GM12878 (cell line): ENCODE measurements around the gene MTMR1. TPM values are rescaled to one million over a fixed set of nuclear protein-coding genes. Genes with fewer than 3 reads are reported as not detected.

Experiments used
- ATAC-seq: fragments of 200-7000 bp; cut with Tn5 transposase; 3 replicates; pipeline ENCODE4 v1.9.1; 2020; ENCODE audit warnings: mild to moderate bottlenecking, moderate library complexity
- BruUV-seq: library from RNA; stranded (reverse); fragments of 400-500 nt; replicated peaks from 2 replicates; lab custom pipeline; 2021; lab: Mats Ljungman, UMichigan
- CTCF ChIA-PET: fragments of 300-600 bp; sonication (Branson Sonifier 250); formaldehyde crosslinking; extraction: SDS; loops from one replicate; lab custom pipeline; 2021; ENCODE audit warnings: inconsistent platforms; lab: Yijun Ruan, JAX
- POLR2A ChIA-PET: fragments of 350-600 bp; formaldehyde crosslinking; extraction: SDS; loops from one replicate; lab custom pipeline; 2021; ENCODE audit warnings: inconsistent platforms; lab: Charles Lee
- RAD21 ChIA-PET: fragments of 300-600 bp; sonication (Branson Sonifier 250); formaldehyde crosslinking; loops from one replicate; lab custom pipeline; 2023; ENCODE audit warnings: antibody characterized with exemption; ENCODE audit not compliant: unreplicated experiment; lab: Charles Lee
- SMC1A ChIA-PET: fragments of 300-600 bp; sonication (Branson Sonifier 250); formaldehyde crosslinking; loops from one replicate; lab custom pipeline; 2023; ENCODE audit not compliant: unreplicated experiment, uncharacterized antibody; lab: Charles Lee
- DNase-seq: peaks from one replicate; pipeline ENCODE4 v3.0.0-alpha.2; 2011; ENCODE audit warnings: low read depth, low spot score
- FAIRE-seq: peaks from 3 replicates; lab custom pipeline; 2011; peaks lifted over from hg19 to GRCh38; lab: Jason Lieb, UNC
- H2AFZ ChIP-seq: 2 replicates; pipeline ENCODE4 v1.6.0; 2011; ENCODE audit warnings: low read depth, low read length, control low read depth; ENCODE audit not compliant: control insufficient read depth
- H3K27ac ChIP-seq: 2 replicates; pipeline ENCODE4 v1.5.1; 2011; ENCODE audit warnings: control low read depth; ENCODE audit not compliant: control insufficient read depth, insufficient read depth
- H3K27me3 ChIP-seq, 2 experiments: replicated peaks in 1 of 2; 2 replicates each; pipeline versions ENCODE4 v1.6.0 to v1.6.1; 2011; ENCODE audit warnings: low read length in 1 of 2; ENCODE audit not compliant: control insufficient read depth in 2 of 2, insufficient read depth in 2 of 2
- H3K36me3 ChIP-seq, 2 experiments: 2 replicates each; pipeline ENCODE4 v1.5.1; 2011; ENCODE audit warnings: low read length in 1 of 2; ENCODE audit not compliant: control insufficient read depth in 2 of 2, insufficient read depth in 2 of 2
- H3K4me1 ChIP-seq: 2 replicates; pipeline ENCODE4 v1.6.1; 2011; ENCODE audit warnings: mild to moderate bottlenecking, low read length, moderate library complexity, mixed read lengths; ENCODE audit not compliant: control insufficient read depth, insufficient read depth
- H3K4me2 ChIP-seq: 2 replicates; pipeline ENCODE4 v1.6.0; 2011; ENCODE audit warnings: control low read depth; ENCODE audit not compliant: control insufficient read depth, insufficient read depth
- H3K4me3 ChIP-seq: fragments of 200-600 bp; sonication (generic); 2 replicates; pipeline ENCODE4 v1.5.1; 2016
- H3K79me2 ChIP-seq: 2 replicates; pipeline ENCODE4 v1.6.0; 2011; ENCODE audit warnings: low read length; ENCODE audit not compliant: control insufficient read depth, insufficient read depth
- H3K9ac ChIP-seq: 2 replicates; pipeline ENCODE4 v1.8.0; 2011; ENCODE audit warnings: low read length, control low read depth, mixed read lengths; ENCODE audit not compliant: control insufficient read depth, insufficient read depth
- H3K9me3 ChIP-seq: replicated peaks from 3 replicates; pipeline ENCODE4 v1.5.1; 2011; ENCODE audit warnings: mild to moderate bottlenecking, low read length; ENCODE audit not compliant: control insufficient read depth, insufficient read depth
- H4K20me1 ChIP-seq: 2 replicates; pipeline ENCODE4 v1.6.0; 2011; ENCODE audit not compliant: control insufficient read depth, insufficient read depth
- EGR1 ChIP-seq, 2 experiments: IDR thresholded peaks; 1 replicate in 1 of 2; 2 replicates in 1 of 2; pipeline ENCODE4 v1.6.1; 2011 to 2012; ENCODE audit warnings: low read depth in 2 of 2, low read length in 2 of 2, borderline replicate concordance in 1 of 2, mild to moderate bottlenecking in 1 of 2, moderate library complexity in 1 of 2
- KAT2A ChIP-seq: conservative IDR thresholded peaks from 2 replicates; pipeline ENCODE4 v1.6.1; 2011; ENCODE audit warnings: low read depth, low read length; ENCODE audit not compliant: control insufficient read depth
- PAX8 ChIP-seq: fragments of 450-650 bp; IDR thresholded peaks from 2 replicates; pipeline ENCODE4 v1.6.1; 2017; ENCODE audit warnings: mild to moderate bottlenecking, moderate library complexity
- POLR2AphosphoS2 ChIP-seq: IDR thresholded peaks from 2 replicates; pipeline ENCODE4 v1.6.1; 2011; ENCODE audit warnings: low read depth, mild to moderate bottlenecking, low read length, improper control_type of control experiment, moderate library complexity
- RAD21 ChIP-seq: IDR thresholded peaks from 2 replicates; pipeline ENCODE4 v1.6.1; 2011; ENCODE audit warnings: mild to moderate bottlenecking, low read depth, low read length, moderate library complexity; ENCODE audit not compliant: insufficient read depth
- SMC3 ChIP-seq: IDR thresholded peaks from 2 replicates; pipeline ENCODE4 v1.6.1; 2011; ENCODE audit warnings: low read length, improper control_type of control experiment, borderline replicate concordance
- TBL1XR1 ChIP-seq: IDR thresholded peaks from 2 replicates; pipeline ENCODE4 v1.6.1; 2012; ENCODE audit warnings: low read depth, low read length, improper control_type of control experiment
- ZNF384 ChIP-seq: IDR thresholded peaks from 2 replicates; pipeline ENCODE4 v1.6.1; 2012; ENCODE audit warnings: low read depth, mild to moderate bottlenecking, low read length, improper control_type of control experiment, borderline replicate concordance
- WGBS: methylation state at CpG from one replicate; pipeline ENCODE4 v1.1.6; 2016; ENCODE audit warnings: low lambda C conversion rate; ENCODE audit not compliant: insufficient replicate concordance, insufficient coverage; ENCODE audit errors: missing lambda C conversion rate; 5-methylcytosine and 5-hydroxymethylcytosine counted together
- in situ Hi-C: fragments of 300-500 bp; cut with MboI; formaldehyde crosslinking; loops from 9 replicates; pipeline ENCODE4 v1.14.3; 2018; ENCODE audit warnings: mixed read lengths
- intact Hi-C: fragments of 100-400 bp; cut with micrococcal nuclease; formaldehyde crosslinking; loops from one replicate; pipeline ENCODE4 v1.14.2; 2022; ENCODE audit not compliant: unreplicated experiment
- polyA plus RNA-seq, 11 experiments: library from polyadenylated mRNA; depleted of rRNA in 4 of 11; unstranded in 6 of 11; stranded (reverse) in 5 of 11; fragments of >200 nt; fragmentation: Nextera tagmentation in 4 of 11; fragmentation: Illumina TruSeq in 1 of 11; extraction: Ambion mirVana in 4 of 11; extraction: Trizol in 1 of 11; gene quantifications; 1 replicate in 1 of 11; 2 replicates in 10 of 11; pipeline versions ENCODE4 v1.2.1 to v1.2.3, GENCODE V29; 2011 to 2016; ENCODE audit warnings: inconsistent platforms in 2 of 11, missing spikeins in 2 of 11, low read depth in 1 of 11
- total RNA-seq, 4 experiments: library from RNA; depleted of rRNA in 3 of 4; stranded (reverse); fragments of >200 nt in 3 of 4; fragmentation: Illumina TruSeq in 1 of 4; extraction: Trizol in 1 of 4; gene quantifications; 2 replicates each; pipeline versions ENCODE4 v1.2.1 to v1.2.3, GENCODE V29; 2013 to 2021
- TF ChIP-seq, protein P1 (sequence below): fragments of 450-650 bp; IDR thresholded peaks from 2 replicates; pipeline ENCODE4 v1.6.1; 2014; ENCODE audit warnings: mild to moderate bottlenecking
- TF ChIP-seq, protein P2 (sequence below), 3 experiments: IDR thresholded peaks in 2 of 3; conservative IDR thresholded peaks in 1 of 3; 2 replicates each; pipeline ENCODE4 v1.5.1; 2011; ENCODE audit warnings: low read depth in 3 of 3, low read length in 3 of 3, mild to moderate bottlenecking in 3 of 3, control low read depth in 2 of 3, moderate library complexity in 2 of 3, inconsistent platforms in 1 of 3, mixed read lengths in 1 of 3; ENCODE audit not compliant: control insufficient read depth in 2 of 3, insufficient read depth in 1 of 3; ENCODE audit errors: extremely low read depth in 1 of 3
- TF ChIP-seq, protein P3 (sequence below): IDR thresholded peaks from 2 replicates; pipeline ENCODE4 v1.6.1; 2012; ENCODE audit warnings: low read depth, low read length, improper control_type of control experiment
- TF ChIP-seq, protein P4 (sequence below): IDR thresholded peaks from 2 replicates; pipeline ENCODE4 v1.6.1; 2012; ENCODE audit warnings: low read length, inconsistent platforms
- TF ChIP-seq, protein P5 (sequence below): fragments of 450-650 bp; IDR thresholded peaks from 2 replicates; pipeline ENCODE4 v1.6.1; 2017; ENCODE audit warnings: antibody characterized with exemption, mild to moderate bottlenecking, moderate library complexity

Gene MTMR1
- total and polyA plus RNA-seq, 10 of the 15 experiments (the other 5 are each of a cell fraction or from before 2014, with no cell fraction given), result 1.2 to 32.2 (median 22.9) TPM

DNA sequence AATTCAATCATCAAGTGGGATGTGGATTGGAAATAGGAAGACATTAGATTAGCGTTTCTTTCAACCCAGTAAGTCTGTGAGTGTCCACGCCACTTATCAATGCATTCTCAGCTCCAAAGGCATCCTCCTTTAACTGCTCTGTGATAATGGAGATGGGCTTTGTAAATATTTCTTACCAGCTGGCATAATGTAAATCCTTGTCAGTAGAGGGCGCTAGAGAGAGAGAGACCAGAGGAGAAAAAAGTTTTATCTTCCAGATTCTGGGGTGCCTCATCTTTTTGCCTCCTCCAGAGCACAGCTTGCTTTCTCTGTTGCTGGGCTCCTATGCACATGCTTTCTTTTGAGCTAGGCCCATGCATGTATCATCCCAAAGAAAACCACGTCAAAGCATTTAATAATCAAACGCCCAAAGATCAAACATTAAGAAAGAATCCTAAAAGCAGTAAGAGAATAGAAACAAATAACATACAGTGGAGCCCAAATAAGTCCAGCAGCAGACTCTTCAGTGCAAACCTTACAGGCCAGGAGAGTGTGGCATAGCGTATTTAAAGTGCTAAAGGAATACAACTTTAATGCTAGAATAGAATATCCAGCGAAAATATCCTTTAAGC is 9.6 kb upstream of the MTMR1 start:
- FAIRE-seq, result peak; percentile 81
- in situ Hi-C loops, result loop anchor here (25.0 kb wide), 1 partner anchor 1171 kb away; the partner anchor contains the start of gene IDS
- no TSS peak for BruUV-seq
- no peak for TF ChIP-seq PAX8
- peak; percentile 69; the same call in 1 of the 2 replicates for TF ChIP-seq SMC3
- no peak for TF ChIP-seq POLR2AphosphoS2
- TF ChIP-seq, protein P1, sequence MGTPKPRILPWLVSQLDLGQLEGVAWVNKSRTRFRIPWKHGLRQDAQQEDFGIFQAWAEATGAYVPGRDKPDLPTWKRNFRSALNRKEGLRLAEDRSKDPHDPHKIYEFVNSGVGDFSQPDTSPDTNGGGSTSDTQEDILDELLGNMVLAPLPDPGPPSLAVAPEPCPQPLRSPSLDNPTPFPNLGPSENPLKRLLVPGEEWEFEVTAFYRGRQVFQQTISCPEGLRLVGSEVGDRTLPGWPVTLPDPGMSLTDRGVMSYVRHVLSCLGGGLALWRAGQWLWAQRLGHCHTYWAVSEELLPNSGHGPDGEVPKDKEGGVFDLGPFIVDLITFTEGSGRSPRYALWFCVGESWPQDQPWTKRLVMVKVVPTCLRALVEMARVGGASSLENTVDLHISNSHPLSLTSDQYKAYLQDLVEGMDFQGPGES, result no peak
- TF ChIP-seq, protein P2, sequence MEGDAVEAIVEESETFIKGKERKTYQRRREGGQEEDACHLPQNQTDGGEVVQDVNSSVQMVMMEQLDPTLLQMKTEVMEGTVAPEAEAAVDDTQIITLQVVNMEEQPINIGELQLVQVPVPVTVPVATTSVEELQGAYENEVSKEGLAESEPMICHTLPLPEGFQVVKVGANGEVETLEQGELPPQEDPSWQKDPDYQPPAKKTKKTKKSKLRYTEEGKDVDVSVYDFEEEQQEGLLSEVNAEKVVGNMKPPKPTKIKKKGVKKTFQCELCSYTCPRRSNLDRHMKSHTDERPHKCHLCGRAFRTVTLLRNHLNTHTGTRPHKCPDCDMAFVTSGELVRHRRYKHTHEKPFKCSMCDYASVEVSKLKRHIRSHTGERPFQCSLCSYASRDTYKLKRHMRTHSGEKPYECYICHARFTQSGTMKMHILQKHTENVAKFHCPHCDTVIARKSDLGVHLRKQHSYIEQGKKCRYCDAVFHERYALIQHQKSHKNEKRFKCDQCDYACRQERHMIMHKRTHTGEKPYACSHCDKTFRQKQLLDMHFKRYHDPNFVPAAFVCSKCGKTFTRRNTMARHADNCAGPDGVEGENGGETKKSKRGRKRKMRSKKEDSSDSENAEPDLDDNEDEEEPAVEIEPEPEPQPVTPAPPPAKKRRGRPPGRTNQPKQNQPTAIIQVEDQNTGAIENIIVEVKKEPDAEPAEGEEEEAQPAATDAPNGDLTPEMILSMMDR (IDR thresholded peaks at IDR 0.05 in 2 of 3, conservative IDR thresholded peaks at IDR 0.05 in 1 of 3; ENCODE audit: control insufficient read depth in 2 of 3, extremely low read depth in 1 of 3, insufficient read depth in 1 of 3, low read depth in 3 of 3, low read length in 3 of 3), result peak; percentile 54 to 64 (median 55); a peak in 5 of 6 replicates
- TF ChIP-seq EGR1 (IDR thresholded peaks at IDR 0.05; ENCODE audit: borderline replicate concordance in 1 of 2, low read depth in 2 of 2, low read length in 2 of 2), result no peak
- TF ChIP-seq, protein P3, sequence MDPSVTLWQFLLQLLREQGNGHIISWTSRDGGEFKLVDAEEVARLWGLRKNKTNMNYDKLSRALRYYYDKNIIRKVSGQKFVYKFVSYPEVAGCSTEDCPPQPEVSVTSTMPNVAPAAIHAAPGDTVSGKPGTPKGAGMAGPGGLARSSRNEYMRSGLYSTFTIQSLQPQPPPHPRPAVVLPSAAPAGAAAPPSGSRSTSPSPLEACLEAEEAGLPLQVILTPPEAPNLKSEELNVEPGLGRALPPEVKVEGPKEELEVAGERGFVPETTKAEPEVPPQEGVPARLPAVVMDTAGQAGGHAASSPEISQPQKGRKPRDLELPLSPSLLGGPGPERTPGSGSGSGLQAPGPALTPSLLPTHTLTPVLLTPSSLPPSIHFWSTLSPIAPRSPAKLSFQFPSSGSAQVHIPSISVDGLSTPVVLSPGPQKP, result no peak
- peak; percentile 60 for TF ChIP-seq RAD21
- no peak for TF ChIP-seq ZNF384
- TF ChIP-seq TBL1XR1, result no peak
- TF ChIP-seq KAT2A, result no peak
- TF ChIP-seq, protein P4, sequence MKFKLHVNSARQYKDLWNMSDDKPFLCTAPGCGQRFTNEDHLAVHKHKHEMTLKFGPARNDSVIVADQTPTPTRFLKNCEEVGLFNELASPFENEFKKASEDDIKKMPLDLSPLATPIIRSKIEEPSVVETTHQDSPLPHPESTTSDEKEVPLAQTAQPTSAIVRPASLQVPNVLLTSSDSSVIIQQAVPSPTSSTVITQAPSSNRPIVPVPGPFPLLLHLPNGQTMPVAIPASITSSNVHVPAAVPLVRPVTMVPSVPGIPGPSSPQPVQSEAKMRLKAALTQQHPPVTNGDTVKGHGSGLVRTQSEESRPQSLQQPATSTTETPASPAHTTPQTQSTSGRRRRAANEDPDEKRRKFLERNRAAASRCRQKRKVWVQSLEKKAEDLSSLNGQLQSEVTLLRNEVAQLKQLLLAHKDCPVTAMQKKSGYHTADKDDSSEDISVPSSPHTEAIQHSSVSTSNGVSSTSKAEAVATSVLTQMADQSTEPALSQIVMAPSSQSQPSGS, result no peak
- TF ChIP-seq, protein P5, sequence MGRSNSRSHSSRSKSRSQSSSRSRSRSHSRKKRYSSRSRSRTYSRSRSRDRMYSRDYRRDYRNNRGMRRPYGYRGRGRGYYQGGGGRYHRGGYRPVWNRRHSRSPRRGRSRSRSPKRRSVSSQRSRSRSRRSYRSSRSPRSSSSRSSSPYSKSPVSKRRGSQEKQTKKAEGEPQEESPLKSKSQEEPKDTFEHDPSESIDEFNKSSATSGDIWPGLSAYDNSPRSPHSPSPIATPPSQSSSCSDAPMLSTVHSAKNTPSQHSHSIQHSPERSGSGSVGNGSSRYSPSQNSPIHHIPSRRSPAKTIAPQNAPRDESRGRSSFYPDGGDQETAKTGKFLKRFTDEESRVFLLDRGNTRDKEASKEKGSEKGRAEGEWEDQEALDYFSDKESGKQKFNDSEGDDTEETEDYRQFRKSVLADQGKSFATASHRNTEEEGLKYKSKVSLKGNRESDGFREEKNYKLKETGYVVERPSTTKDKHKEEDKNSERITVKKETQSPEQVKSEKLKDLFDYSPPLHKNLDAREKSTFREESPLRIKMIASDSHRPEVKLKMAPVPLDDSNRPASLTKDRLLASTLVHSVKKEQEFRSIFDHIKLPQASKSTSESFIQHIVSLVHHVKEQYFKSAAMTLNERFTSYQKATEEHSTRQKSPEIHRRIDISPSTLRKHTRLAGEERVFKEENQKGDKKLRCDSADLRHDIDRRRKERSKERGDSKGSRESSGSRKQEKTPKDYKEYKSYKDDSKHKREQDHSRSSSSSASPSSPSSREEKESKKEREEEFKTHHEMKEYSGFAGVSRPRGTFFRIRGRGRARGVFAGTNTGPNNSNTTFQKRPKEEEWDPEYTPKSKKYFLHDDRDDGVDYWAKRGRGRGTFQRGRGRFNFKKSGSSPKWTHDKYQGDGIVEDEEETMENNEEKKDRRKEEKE, result no peak

More for the DNA sequence above, 9.6 kb upstream of the MTMR1 start:
- no peaks in the 10 kb centered on the region for H3K36me3 ChIP-seq
- H3K4me3 ChIP-seq, result no peak overlapping the region
- no peak overlapping the region for H3K4me2 ChIP-seq
- ATAC-seq (peak; percentile 76), DNase-seq (no peak)
- no peaks in the 10 kb centered on the region for H4K20me1 ChIP-seq
- H2AFZ ChIP-seq, result no peak overlapping the region
- 34% methylated on average over 7 of the region's 7 CpGs for WGBS
- no peak overlapping the region for H3K9ac ChIP-seq
- H3K27ac ChIP-seq, result no peak overlapping the region
- SMC1A ChIA-PET, result interaction anchor here (0.7 to 11.8 kb wide), 7 partner anchors 9 to 70 kb away, joined by 3 to 132 read pairs (median 9); partner anchors contain the start of gene MTMR1
- CTCF ChIA-PET, result interaction anchor here (0.9 to 3.8 kb wide), 17 partner anchors 10 to 743 kb away, joined by 3 to 68 read pairs (median 6); partner anchors contain the start of gene MTMR1
- intact Hi-C loops, result loop anchor here (1.0 kb wide), 1 partner anchor 33 kb away; no protein-coding TSS in a partner anchor
- no peaks in the 10 kb centered on the region for H3K79me2 ChIP-seq
- POLR2A ChIA-PET, result interaction anchor here (0.6 kb wide), 1 partner anchor 14 kb away, joined by 3 read pairs; no protein-coding TSS in a partner anchor
- RAD21 ChIA-PET, result interaction anchor here (0.6 to 2.3 kb wide), 7 partner anchors 9 to 38 kb away, joined by 3 to 28 read pairs (median 5); partner anchors contain the start of gene MTMR1
- H3K27me3 ChIP-seq, result no peaks in the 10 kb centered on the region
- no peaks in the 10 kb centered on the region for H3K9me3 ChIP-seq
- H3K4me1 ChIP-seq, result no peaks in the 10 kb centered on the region
